Breast epithelium (tissue), 4 donors: ENCODE measurements around the gene GGA3. TPM values are rescaled to one million over a fixed set of nuclear protein-coding genes. Genes with fewer than 3 reads are reported as not detected.
"Not testable (repeated sequence)": the region's sequence is repeated elsewhere in the genome, so short reads cannot be mapped to it uniquely, and the experiment has no call there.

Source experiments
- DNase-seq, 2 donors: peaks; one replicate each; pipeline ENCODE4 v3.0.0-alpha.2; 2019; ENCODE audit warnings: low spot score in 2 of 2
- H3K27ac ChIP-seq, 2 donors: fragments of 200-600 bp; sonication (generic) in 1 of 2; one replicate each; pipeline ENCODE4 v1.5.1; 2016 to 2019; ENCODE audit warnings: mild to moderate bottlenecking in 1 of 2
- H3K27me3 ChIP-seq, 2 donors: fragments of 200-600 bp; sonication (generic) in 1 of 2; one replicate each; pipeline versions ENCODE4 v1.5.1 to v1.6.0; 2017 to 2019; ENCODE audit warnings: control low read depth in 1 of 2, mild to moderate bottlenecking in 1 of 2
- H3K36me3 ChIP-seq: fragments of 200-600 bp; one replicate; pipeline ENCODE4 v1.5.1; 2019
- H3K4me1 ChIP-seq, 2 donors: fragments of 200-600 bp; sonication (generic); one replicate each; pipeline ENCODE4 v1.5.1; 2016 to 2019; ENCODE audit warnings: control low read depth in 1 of 2
- H3K4me3 ChIP-seq, 3 donors: fragments of 200-600 bp; sonication (generic); 1 replicate in 2 of 3; 2 replicates in 1 of 3; pipeline ENCODE4 v1.5.1; 2016 to 2019; ENCODE audit warnings: mild to moderate bottlenecking in 3 of 3, moderate library complexity in 2 of 3
- H3K9me3 ChIP-seq, 2 donors: fragments of 200-600 bp; sonication (generic) in 1 of 2; one replicate each; pipeline ENCODE4 v1.5.1; 2016 to 2019; ENCODE audit warnings: control low read depth in 1 of 2
- POLR2A ChIP-seq: fragments of 450-650 bp; IDR thresholded peaks from one replicate; pipeline ENCODE4 v1.6.1; 2016; ENCODE audit warnings: antibody characterized with exemption, mild to moderate bottlenecking, moderate library complexity
- POLR2AphosphoS5 ChIP-seq, 3 donors: sonication (generic); formaldehyde crosslinking; IDR thresholded peaks; one replicate each; pipeline ENCODE4 v1.6.1; 2017; ENCODE audit warnings: antibody characterized with exemption in 3 of 3
- intact Hi-C: fragments of 100-400 bp; cut with DNase I; formaldehyde crosslinking; loops from one replicate; pipeline ENCODE4 v1.15.1; 2023; ENCODE audit warnings: low total_unique reads
- total RNA-seq, 3 donors: library from RNA; depleted of rRNA; stranded (reverse); fragments of >200 nt; gene quantifications; one replicate each; pipeline ENCODE4 v1.1.0, GENCODE V29; 2016
- TF ChIP-seq, protein P1 (sequence below), 3 donors: fragments of 450-650 bp; IDR thresholded peaks; one replicate each; pipeline ENCODE4 v1.5.1; 2016 to 2017; ENCODE audit warnings: antibody characterized with exemption in 3 of 3, mild to moderate bottlenecking in 3 of 3, moderate library complexity in 3 of 3

Gene GGA3
- total RNA-seq, 3 donors from 2014 or later = 20.0 to 35.0 (median 32.8) TPM

- intact Hi-C loops = no loop called here
- Histone ChIP-seq H3K27ac (peak within 1 kb of the TSS; percentile 92 to 94), H3K36me3 (no peaks in the 10 kb centered on the region), H3K27me3 (no peaks in the 10 kb centered on the region), H3K9me3 (no peaks in the 10 kb centered on the region), H3K4me3 (peak within 1 kb of the TSS; percentile 69 to 82 (median 71)), H3K4me1 (no peaks in the 10 kb centered on the region)
- TF ChIP-seq POLR2A (peak; percentile 33), POLR2AphosphoS5 (IDR thresholded peaks at IDR 0.05) (peak; percentile 74 to 84 (median 75))
- TF ChIP-seq, protein P1, sequence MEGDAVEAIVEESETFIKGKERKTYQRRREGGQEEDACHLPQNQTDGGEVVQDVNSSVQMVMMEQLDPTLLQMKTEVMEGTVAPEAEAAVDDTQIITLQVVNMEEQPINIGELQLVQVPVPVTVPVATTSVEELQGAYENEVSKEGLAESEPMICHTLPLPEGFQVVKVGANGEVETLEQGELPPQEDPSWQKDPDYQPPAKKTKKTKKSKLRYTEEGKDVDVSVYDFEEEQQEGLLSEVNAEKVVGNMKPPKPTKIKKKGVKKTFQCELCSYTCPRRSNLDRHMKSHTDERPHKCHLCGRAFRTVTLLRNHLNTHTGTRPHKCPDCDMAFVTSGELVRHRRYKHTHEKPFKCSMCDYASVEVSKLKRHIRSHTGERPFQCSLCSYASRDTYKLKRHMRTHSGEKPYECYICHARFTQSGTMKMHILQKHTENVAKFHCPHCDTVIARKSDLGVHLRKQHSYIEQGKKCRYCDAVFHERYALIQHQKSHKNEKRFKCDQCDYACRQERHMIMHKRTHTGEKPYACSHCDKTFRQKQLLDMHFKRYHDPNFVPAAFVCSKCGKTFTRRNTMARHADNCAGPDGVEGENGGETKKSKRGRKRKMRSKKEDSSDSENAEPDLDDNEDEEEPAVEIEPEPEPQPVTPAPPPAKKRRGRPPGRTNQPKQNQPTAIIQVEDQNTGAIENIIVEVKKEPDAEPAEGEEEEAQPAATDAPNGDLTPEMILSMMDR (IDR thresholded peaks at IDR 0.05) = no peak
- DNase-seq = peak; percentile 97 to 98
Measured at GRCh38 chr17:75289115-75289831, 27.9 kb upstream of the GGA3 start, which contains the start of gene SLC25A19. SLC25A19 (minus strand) TSS chr17:75289433; CDS start chr17:75286764, 2,669 bp downstream.

- no peaks in the 10 kb centered on the region for H3K27me3 ChIP-seq
- DNase-seq = peak in 1 of 2 donors; percentile 46
- H3K4me3 ChIP-seq = peak overlapping the region; percentile 69 to 82 (median 71)
- no peaks in the 10 kb centered on the region for H3K9me3 ChIP-seq
- H3K36me3 ChIP-seq = no peaks in the 10 kb centered on the region
- no peak for TF ChIP-seq POLR2A
- no peak for TF ChIP-seq POLR2AphosphoS5 (IDR thresholded peaks at IDR 0.05)
- TF ChIP-seq, protein P1 (IDR thresholded peaks at IDR 0.05) = no peak
- intact Hi-C loops = no loop called here
- H3K27ac ChIP-seq = peak overlapping the region; percentile 92 to 94
- no peaks in the 10 kb centered on the region for H3K4me1 ChIP-seq
Measured at GRCh38 chr17:75288770-75289114, 27.3 kb upstream of the GGA3 start.

DNA sequence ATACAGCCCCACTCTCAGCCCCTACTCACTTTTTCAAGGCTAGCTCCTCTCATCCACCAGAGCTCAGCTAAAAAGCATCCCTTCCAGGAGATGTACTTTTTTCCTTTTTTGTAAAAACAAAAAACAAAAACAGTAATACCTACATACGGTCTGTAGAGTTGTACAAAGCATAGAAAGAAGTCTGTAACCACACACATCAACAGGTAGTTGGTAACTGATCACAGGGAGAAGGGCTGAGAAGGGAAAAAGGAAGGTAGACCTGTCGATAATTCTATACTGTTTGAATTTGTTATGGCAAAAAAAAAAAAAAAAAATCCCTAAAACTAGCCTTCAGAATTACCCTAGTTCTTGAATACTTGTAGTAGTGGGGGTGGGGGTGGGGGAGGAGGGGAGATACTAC is 27.0 kb upstream of the GGA3 start:
- no peak for TF ChIP-seq POLR2A
- no peak for TF ChIP-seq POLR2AphosphoS5 (IDR thresholded peaks at IDR 0.05)
- TF ChIP-seq, protein P1 (IDR thresholded peaks at IDR 0.05) = no peak
- no peaks in the 10 kb centered on the region for H3K36me3 ChIP-seq
- peak overlapping the region in 1 of 2 donors; percentile 92 for H3K27ac ChIP-seq
- no peak for DNase-seq
- intact Hi-C loops = no loop called here
- H3K4me1 ChIP-seq = no peaks in the 10 kb centered on the region
- no peaks in the 10 kb centered on the region for H3K27me3 ChIP-seq
- peak overlapping the region; percentile 69 to 82 (median 71) for H3K4me3 ChIP-seq
- no peaks in the 10 kb centered on the region for H3K9me3 ChIP-seq

DNA sequence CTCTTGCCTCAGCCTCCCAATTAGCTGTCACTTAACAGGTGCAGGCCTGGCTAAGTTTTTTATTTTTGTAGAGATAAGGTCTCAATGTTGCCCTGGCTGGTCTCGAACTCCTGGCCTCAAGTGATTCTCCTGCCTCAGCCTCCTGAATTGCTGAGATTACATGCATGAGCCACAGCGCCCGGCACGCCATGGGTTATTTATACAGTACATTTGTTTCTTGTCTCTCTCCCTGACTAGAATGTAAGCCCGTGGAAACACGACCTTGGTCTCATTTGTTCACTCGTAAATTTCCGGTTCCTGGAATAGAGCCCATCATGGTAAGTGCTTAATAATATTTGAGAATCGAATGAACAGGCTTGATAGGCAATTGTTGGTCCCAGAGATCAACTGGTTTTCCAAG is 25.8 kb upstream of the GGA3 start:
- TF ChIP-seq, protein P1 (IDR thresholded peaks at IDR 0.05) = no peak
- TF ChIP-seq POLR2A (no peak), POLR2AphosphoS5 (IDR thresholded peaks at IDR 0.05) (no peak)
- Histone ChIP-seq H3K27me3 (no peaks in the 10 kb centered on the region), H3K4me3 (no peak overlapping the region), H3K4me1 (no peaks in the 10 kb centered on the region), H3K9me3 (no peaks in the 10 kb centered on the region), H3K36me3 (no peaks in the 10 kb centered on the region), H3K27ac (no peak overlapping the region)
- DNase-seq = no peak
- intact Hi-C loops = no loop called here

DNA sequence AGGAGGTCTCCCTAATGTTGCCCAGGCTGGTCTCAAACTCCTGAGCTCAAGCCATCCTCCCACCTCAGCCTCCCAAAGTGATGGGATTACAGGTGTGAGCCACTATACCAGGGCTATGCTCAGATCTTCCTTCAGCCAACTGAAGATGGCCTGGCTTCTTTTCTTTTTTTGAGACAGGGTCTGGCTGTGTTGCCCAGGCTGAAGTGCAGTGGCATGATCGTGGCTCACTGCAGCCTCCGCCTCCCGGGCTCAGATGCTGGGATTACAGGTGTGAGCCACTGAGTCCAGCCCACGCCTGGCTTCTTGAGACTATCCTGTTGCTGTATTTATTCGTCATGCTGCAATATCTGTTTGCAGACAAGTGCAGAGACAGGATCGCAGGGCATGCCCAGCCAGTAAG is 23.7 kb upstream of the GGA3 start:
- TF ChIP-seq, protein P1 (IDR thresholded peaks at IDR 0.05) = no peak
- TF ChIP-seq POLR2A = no peak
- TF ChIP-seq POLR2AphosphoS5 (IDR thresholded peaks at IDR 0.05) = no peak

GRCh38 chr17:75280189-75280588 is 18.8 kb upstream of the GGA3 start:
- H3K36me3 ChIP-seq, DNase-seq, intact Hi-C loops: not testable (repeated sequence)

More for the DNA sequence above, 23.7 kb upstream of the GGA3 start:
- Histone ChIP-seq H3K36me3 (no peaks in the 10 kb centered on the region), H3K9me3 (no peaks in the 10 kb centered on the region), H3K4me1 (no peaks in the 10 kb centered on the region), H3K27me3 (no peaks in the 10 kb centered on the region), H3K27ac (no peak overlapping the region), H3K4me3 (no peak overlapping the region)
- intact Hi-C loops = no loop called here
- DNase-seq = no peak

More at GRCh38 chr17:75280189-75280588, 18.8 kb upstream of the GGA3 start:
- not testable (repeated sequence) for H3K27ac ChIP-seq, H3K9me3 ChIP-seq, H3K4me3 ChIP-seq, H3K27me3 ChIP-seq, H3K4me1 ChIP-seq
